OCI-LY3 (cell line): ENCODE measurements around the gene UNKL.

Experiments
- H2AFZ ChIP-seq: fragments of 200-600, 300-600 bp; shearing (Covaris generic); 2 replicates; pipeline ENCODE4 v1.6.0; 2014; ENCODE audit warnings: antibody characterized with exemption, low read depth, low read length
- H3K27ac ChIP-seq: fragments of 200-600, 300-600 bp; sonication (generic); 2 replicates; pipeline ENCODE4 v1.5.1; 2014; ENCODE audit warnings: mild to moderate bottlenecking, low read length, moderate library complexity, mixed read lengths
- H3K27me3 ChIP-seq: fragments of 200-600, 300-600 bp; sonication (generic); 2 replicates; pipeline ENCODE4 v1.6.1; 2014; ENCODE audit warnings: low read depth, low read length, mixed read lengths
- H3K36me3 ChIP-seq: fragments of 200-600, 300-600 bp; sonication (generic); replicated peaks from 2 replicates; pipeline ENCODE3; 2014; ENCODE audit warnings: low read depth, low read length, mixed read lengths
- H3K4me1 ChIP-seq: fragments of 300-600, 200-600 bp; sonication (generic); 2 replicates; pipeline ENCODE4 v1.6.1; 2014; ENCODE audit warnings: low read length, mixed read lengths
- H3K4me2 ChIP-seq: fragments of 200-600, 300-600 bp; sonication (generic); 2 replicates; pipeline ENCODE4 v1.6.1; 2014; ENCODE audit warnings: low read length, mixed read lengths
- H3K4me3 ChIP-seq: fragments of 300-600, 200-600 bp; sonication (generic); 2 replicates; pipeline ENCODE4 v1.5.1; 2014; ENCODE audit warnings: antibody characterized with exemption, mild to moderate bottlenecking, low read length, moderate library complexity
- H3K79me2 ChIP-seq: fragments of 300-600, 200-600 bp; shearing (Covaris generic); 2 replicates; pipeline ENCODE4 v1.6.1; 2014; ENCODE audit warnings: mild to moderate bottlenecking, low read length, mixed read lengths
- H3K9ac ChIP-seq: fragments of 300-600, 200-600 bp; shearing (Covaris generic); 2 replicates; pipeline ENCODE4 v1.6.0; 2014; ENCODE audit warnings: mild to moderate bottlenecking, low read length, moderate library complexity
- H3K9me3 ChIP-seq: fragments of 200-600, 300-600 bp; shearing (Covaris generic); 2 replicates; pipeline ENCODE4 v1.6.1; 2014; ENCODE audit warnings: low read length, mixed read lengths; ENCODE audit not compliant: insufficient read depth
- H4K20me1 ChIP-seq: fragments of 200-600, 300-600 bp; sonication (generic); 2 replicates; pipeline ENCODE4 v1.6.1; 2016; ENCODE audit warnings: low read length, mixed read lengths; ENCODE audit not compliant: insufficient read depth
- CTCF ChIP-seq: fragments of 200-600, 300-600 bp; sonication (generic); IDR thresholded peaks from 2 replicates; pipeline ENCODE4 v1.5.1; 2014; ENCODE audit warnings: antibody characterized with exemption, low read length, low read depth
- EZH2phosphoT487 ChIP-seq: fragments of 200-600 bp; shearing (Covaris generic); IDR thresholded peaks from 2 replicates; pipeline ENCODE4 v1.6.1; 2018; ENCODE audit warnings: antibody characterized with exemption, mixed run types, low read depth

The UNKL gene

GRCh38 chr16:1324286-1324826 is 90.1 kb downstream of the UNKL start:
- H3K9me3 ChIP-seq: no peaks in the 10 kb centered on the region
- H2AFZ ChIP-seq: no peak overlapping the region
- peaks cover 15% of the 10 kb centered on the region for H3K4me1 ChIP-seq
- peaks cover 31% of the 10 kb centered on the region for H3K36me3 ChIP-seq
- no peak overlapping the region for H3K4me3 ChIP-seq
- H3K9ac ChIP-seq: no peak overlapping the region
- H4K20me1 ChIP-seq: peaks cover 15% of the 10 kb centered on the region; the same call in 1 of the 2 replicates
- H3K4me2 ChIP-seq: no peak overlapping the region
- peaks cover 2% of the 10 kb centered on the region; the same call in 1 of the 2 replicates for H3K79me2 ChIP-seq
- H3K27ac ChIP-seq: no peak overlapping the region
- no peaks in the 10 kb centered on the region for H3K27me3 ChIP-seq
- no peak for TF ChIP-seq EZH2phosphoT487
- TF ChIP-seq CTCF: no peak

DNA sequence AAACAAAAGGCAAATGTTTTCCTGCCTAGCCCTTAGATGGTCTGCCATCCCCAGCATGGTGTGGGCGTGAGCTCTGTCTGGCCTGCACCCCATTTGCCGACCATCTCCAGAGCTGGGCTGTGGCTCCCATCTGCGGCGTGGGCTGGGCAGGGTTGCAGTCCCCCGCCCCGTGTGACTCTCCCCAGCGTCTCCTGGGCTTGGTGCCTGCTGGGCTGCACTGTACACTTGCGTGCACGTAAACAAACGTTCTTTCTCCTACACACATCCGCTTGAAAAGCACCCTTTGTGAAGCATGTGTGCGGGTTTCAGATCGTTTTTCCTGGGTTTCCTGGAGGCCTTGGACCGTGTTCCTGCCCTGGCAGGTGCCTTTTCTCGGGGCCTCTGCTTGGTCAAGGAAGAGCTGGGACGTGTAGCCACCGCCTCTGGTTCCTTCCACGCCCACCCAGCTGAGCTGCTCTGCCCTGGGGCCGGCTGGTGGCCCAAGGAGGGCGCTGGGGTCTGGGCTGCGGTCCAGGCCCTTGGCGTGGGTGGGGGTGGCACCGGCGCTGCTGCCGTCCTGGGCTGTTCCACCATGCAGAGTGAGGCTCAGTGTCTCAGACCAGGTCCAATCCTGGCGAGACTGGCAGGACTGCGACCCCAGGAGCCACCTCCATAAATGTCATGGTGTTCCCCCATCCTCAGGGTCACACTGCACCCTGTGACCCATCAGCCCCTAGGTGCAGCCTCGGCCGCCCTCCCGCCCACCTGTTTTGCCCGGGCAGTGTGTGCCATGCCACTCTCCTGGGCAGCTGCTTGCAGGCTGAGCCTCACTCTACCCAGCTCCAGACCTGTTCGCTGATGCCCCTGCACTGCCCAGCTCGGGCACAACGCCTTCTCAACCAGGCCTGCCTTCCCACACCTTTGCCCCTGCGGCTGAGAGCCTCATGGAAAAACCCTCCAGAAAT is 90.9 kb downstream of the UNKL start:
- Histone ChIP-seq H3K4me1 (peaks cover 15% of the 10 kb centered on the region), H3K4me2 (no peak overlapping the region), H3K9me3 (no peaks in the 10 kb centered on the region), H3K79me2 (peaks cover 7% of the 10 kb centered on the region; the same call in 1 of the 2 replicates), H3K9ac (no peak overlapping the region), H4K20me1 (peaks cover 15% of the 10 kb centered on the region), H2AFZ (no peak overlapping the region), H3K27ac (no peak overlapping the region), H3K4me3 (no peak overlapping the region), H3K27me3 (no peaks in the 10 kb centered on the region), H3K36me3 (peaks cover 38% of the 10 kb centered on the region)
- TF ChIP-seq EZH2phosphoT487 (no peak), CTCF (no peak)

DNA sequence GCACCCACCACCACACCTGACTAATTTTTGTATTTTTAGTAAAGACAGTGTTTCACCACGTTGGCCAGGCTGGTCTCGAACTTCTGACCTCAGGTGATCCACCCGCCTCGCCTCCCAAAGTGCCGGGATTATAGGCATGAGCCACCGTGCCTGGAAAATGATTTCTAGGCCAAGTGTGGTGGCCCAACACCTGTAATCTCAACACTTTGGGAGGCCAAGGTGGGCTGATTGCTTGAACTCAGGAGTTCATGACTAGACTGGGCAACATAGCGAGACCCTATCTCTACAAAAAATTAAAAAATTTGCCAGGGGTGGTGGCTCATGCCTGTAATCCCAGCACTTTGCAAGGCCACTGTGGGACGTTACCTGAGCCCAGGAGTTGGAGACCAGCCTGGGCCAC is 92.1 kb downstream of the UNKL start:
- H3K36me3 ChIP-seq: peaks cover 50% of the 10 kb centered on the region
- H3K4me3 ChIP-seq: no peak overlapping the region
- peaks cover 15% of the 10 kb centered on the region for H3K4me1 ChIP-seq
- no peak overlapping the region for H3K27ac ChIP-seq
- H3K9ac ChIP-seq: no peak overlapping the region
- peaks cover 18% of the 10 kb centered on the region for H3K79me2 ChIP-seq
- peaks cover 24% of the 10 kb centered on the region for H4K20me1 ChIP-seq
- H2AFZ ChIP-seq: no peak overlapping the region
- H3K9me3 ChIP-seq: no peaks in the 10 kb centered on the region
- TF ChIP-seq CTCF: no peak
- no peak for TF ChIP-seq EZH2phosphoT487
- H3K4me2 ChIP-seq: no peak overlapping the region
- H3K27me3 ChIP-seq: no peaks in the 10 kb centered on the region

GRCh38 chr16:1320658-1321240 is 93.8 kb downstream of the UNKL start:
- Histone ChIP-seq H3K27ac (no peak overlapping the region), H2AFZ (no peak overlapping the region), H3K4me2 (no peak overlapping the region), H3K4me1 (peaks cover 1% of the 10 kb centered on the region), H3K79me2 (peaks cover 28% of the 10 kb centered on the region), H3K36me3 (peaks cover 64% of the 10 kb centered on the region), H3K4me3 (no peak overlapping the region), H3K9ac (no peak overlapping the region), H3K27me3 (no peaks in the 10 kb centered on the region), H3K9me3 (no peaks in the 10 kb centered on the region), H4K20me1 (peaks cover 32% of the 10 kb centered on the region)
- no peak for TF ChIP-seq CTCF
- TF ChIP-seq EZH2phosphoT487: no peak
